Stimulated activated naive CD8-positive, alpha-beta T cell treated with anti-CD3 and anti-CD28 coated beads, Interleukin-15, Interleukin-2, amounts not matched to agents 100 ng/mL and 50 ng/mL, for 24 hours (primary cell): Measurements from ENCODE around the gene CALY.
"Not testable (repeated sequence)": the region's sequence is repeated elsewhere in the genome, so short reads cannot be mapped to it uniquely, and the experiment has no call there.

Experiments
- H3K27ac Mint-ChIP-seq: one replicate; pipeline ENCODE4 v1.8.0; 2021; ENCODE audit warnings: mild to moderate bottlenecking, mixed read lengths
- H3K27me3 Mint-ChIP-seq: one replicate; pipeline ENCODE4 v1.8.0; 2021; ENCODE audit warnings: mixed read lengths
- H3K36me3 Mint-ChIP-seq: one replicate; pipeline ENCODE4 v1.8.0; 2021; ENCODE audit warnings: low read depth, mixed read lengths
- H3K4me1 Mint-ChIP-seq: one replicate; pipeline ENCODE4 v1.8.0; 2021; ENCODE audit warnings: low read depth, mixed read lengths
- H3K4me3 Mint-ChIP-seq: one replicate; pipeline ENCODE4 v1.8.0; 2021; ENCODE audit warnings: mild to moderate bottlenecking, mixed read lengths
- H3K9me3 Mint-ChIP-seq: one replicate; pipeline ENCODE4 v1.8.0; 2021; ENCODE audit warnings: mixed read lengths

Gene CALY

GRCh38 chr10:133336577-133337369 lies at the start of gene CALY:
CALY (minus strand) TSS chr10:133336896; CDS start chr10:133328989, 7,907 bp downstream.
- peaks cover 20% of the 10 kb centered on the region for H3K27me3 Mint-ChIP-seq
- peaks cover 4% of the 10 kb centered on the region for H3K4me1 Mint-ChIP-seq
- H3K27ac Mint-ChIP-seq = no peak within 1 kb of the TSS
- H3K4me3 Mint-ChIP-seq = peak within 1 kb of the TSS; percentile 35
- no peaks in the 10 kb centered on the region for H3K9me3 Mint-ChIP-seq
- no peaks in the 10 kb centered on the region for H3K36me3 Mint-ChIP-seq

- Mint-ChIP-seq H3K27ac (no peak overlapping the region), H3K27me3 (no peaks in the 10 kb centered on the region), H3K4me3 (no peak overlapping the region), H3K9me3 (no peaks in the 10 kb centered on the region), H3K4me1 (peaks cover 28% of the 10 kb centered on the region), H3K36me3 (no peaks in the 10 kb centered on the region)
Measured at GRCh38 chr10:133385214-133385613, 48.5 kb upstream of the CALY start.

GRCh38 chr10:133384071-133384470 lies 47.4 kb upstream of the CALY start:
- no peak overlapping the region for H3K27ac Mint-ChIP-seq
- no peaks in the 10 kb centered on the region for H3K36me3 Mint-ChIP-seq
- no peaks in the 10 kb centered on the region for H3K9me3 Mint-ChIP-seq
- no peak overlapping the region for H3K4me3 Mint-ChIP-seq
- H3K27me3 Mint-ChIP-seq = no peaks in the 10 kb centered on the region
- peaks cover 18% of the 10 kb centered on the region for H3K4me1 Mint-ChIP-seq

GRCh38 chr10:133383551-133383950 lies 46.9 kb upstream of the CALY start:
- H3K27ac Mint-ChIP-seq = no peak overlapping the region
- H3K36me3 Mint-ChIP-seq = no peaks in the 10 kb centered on the region
- H3K4me3 Mint-ChIP-seq = no peak overlapping the region
- no peaks in the 10 kb centered on the region for H3K9me3 Mint-ChIP-seq
- no peaks in the 10 kb centered on the region for H3K27me3 Mint-ChIP-seq
- peaks cover 12% of the 10 kb centered on the region for H3K4me1 Mint-ChIP-seq

- Mint-ChIP-seq H3K27me3 (no peaks in the 10 kb centered on the region), H3K36me3 (no peaks in the 10 kb centered on the region), H3K9me3 (no peaks in the 10 kb centered on the region), H3K27ac (no peak overlapping the region), H3K4me3 (no peak overlapping the region), H3K4me1 (peaks cover 7% of the 10 kb centered on the region)
Measured at GRCh38 chr10:133381036-133381435, 44.3 kb upstream of the CALY start.

GRCh38 chr10:133379801-133380666 lies 43.3 kb upstream of the CALY start:
- peaks cover 7% of the 10 kb centered on the region for H3K4me1 Mint-ChIP-seq
- H3K27me3 Mint-ChIP-seq = no peaks in the 10 kb centered on the region
- H3K9me3 Mint-ChIP-seq = no peaks in the 10 kb centered on the region
- no peaks in the 10 kb centered on the region for H3K36me3 Mint-ChIP-seq
- no peak overlapping the region for H3K27ac Mint-ChIP-seq
- peak overlapping the region; percentile 56 for H3K4me3 Mint-ChIP-seq

- Mint-ChIP-seq H3K27me3 (no peaks in the 10 kb centered on the region), H3K36me3 (no peaks in the 10 kb centered on the region), H3K4me3 (peak within 1 kb of the TSS; percentile 76), H3K4me1 (peaks cover 7% of the 10 kb centered on the region), H3K9me3 (no peaks in the 10 kb centered on the region), H3K27ac (peak within 1 kb of the TSS; percentile 11)
Measured at GRCh38 chr10:133379152-133379800, 42.6 kb upstream of the CALY start, which contains the start of gene PAOX. PAOX (plus strand) TSS chr10:133379262; CDS start chr10:133379317, 55 bp downstream.

- no peaks in the 10 kb centered on the region for H3K36me3 Mint-ChIP-seq
- H3K27ac Mint-ChIP-seq = peak overlapping the region; percentile 11
- H3K4me3 Mint-ChIP-seq = peak overlapping the region; percentile 76
- peaks cover 11% of the 10 kb centered on the region for H3K4me1 Mint-ChIP-seq
- H3K9me3 Mint-ChIP-seq = no peaks in the 10 kb centered on the region
- no peaks in the 10 kb centered on the region for H3K27me3 Mint-ChIP-seq
Measured at GRCh38 chr10:133378251-133379096, 41.8 kb upstream of the CALY start.

GRCh38 chr10:133377818-133378250 lies 41.1 kb upstream of the CALY start:
- H3K27ac Mint-ChIP-seq = peak overlapping the region; percentile 11
- peaks cover 14% of the 10 kb centered on the region for H3K4me1 Mint-ChIP-seq
- no peaks in the 10 kb centered on the region for H3K27me3 Mint-ChIP-seq
- H3K36me3 Mint-ChIP-seq = no peaks in the 10 kb centered on the region
- H3K9me3 Mint-ChIP-seq = no peaks in the 10 kb centered on the region
- H3K4me3 Mint-ChIP-seq = peak overlapping the region; percentile 76

GRCh38 chr10:133377025-133377817 lies 40.5 kb upstream of the CALY start:
- Mint-ChIP-seq H3K4me1 (peaks cover 14% of the 10 kb centered on the region), H3K36me3 (no peaks in the 10 kb centered on the region), H3K27me3 (no peaks in the 10 kb centered on the region), H3K9me3 (no peaks in the 10 kb centered on the region), H3K4me3 (no peak overlapping the region), H3K27ac (no peak overlapping the region)

GRCh38 chr10:133376183-133376582 lies 39.5 kb upstream of the CALY start:
- not testable (repeated sequence) for H3K4me3 Mint-ChIP-seq

GRCh38 chr10:133375357-133376115 lies 38.8 kb upstream of the CALY start:
- Mint-ChIP-seq H3K9me3 (no peaks in the 10 kb centered on the region), H3K36me3 (no peaks in the 10 kb centered on the region), H3K27ac (no peak overlapping the region), H3K4me1 (peaks cover 14% of the 10 kb centered on the region), H3K27me3 (no peaks in the 10 kb centered on the region), H3K4me3 (peak overlapping the region; percentile 68)

More at GRCh38 chr10:133376183-133376582, 39.5 kb upstream of the CALY start:
- not testable (repeated sequence) for H3K9me3 Mint-ChIP-seq, H3K36me3 Mint-ChIP-seq, H3K27me3 Mint-ChIP-seq, H3K27ac Mint-ChIP-seq
- H3K4me1 Mint-ChIP-seq = peaks cover 14% of the 10 kb centered on the region
